Measurements from ENCODE around the gene REEP6. TPM values are rescaled to one million over a fixed set of nuclear protein-coding genes. Genes with fewer than 3 reads are reported as not detected.

Gene REEP6
- polyA plus RNA-seq, 1 of the 3 experiments (the other 2 are of a cell fraction), result 9.1 TPM

DNA sequence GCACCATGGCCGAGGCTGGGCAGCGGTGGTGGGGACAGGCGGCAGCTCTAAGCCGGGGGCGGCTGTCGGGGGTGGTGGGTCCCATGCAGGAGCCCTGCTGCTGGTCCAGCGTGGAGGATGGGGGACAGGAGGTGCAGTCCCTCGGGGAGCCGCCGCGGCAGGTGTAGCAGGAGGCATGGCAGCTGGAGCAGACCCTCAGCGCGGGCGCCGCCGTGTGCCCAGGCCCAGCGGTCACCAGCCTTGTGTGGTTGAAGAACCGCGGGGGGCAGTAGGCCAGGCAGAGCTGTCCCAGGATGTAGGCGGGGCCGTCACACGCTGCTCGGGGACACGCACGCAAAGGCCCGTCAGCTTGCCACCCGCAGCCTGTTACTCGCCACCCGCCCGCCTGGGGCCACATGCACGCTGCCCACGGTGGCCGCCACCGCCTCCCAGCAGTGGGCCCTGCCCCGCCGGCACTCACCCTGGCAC lies 9.1 kb upstream of the REEP6 start:
- no peaks in the 10 kb centered on the region for H3K9me3 ChIP-seq
- WGBS (ENCODE audit: low lambda C conversion rate), result 93% methylated on average over 18 of the region's 36 CpGs
- H2AFZ ChIP-seq (ENCODE audit: low read depth), result no peak overlapping the region
- H3K27ac ChIP-seq (ENCODE audit: low read depth in 2 of 2, low read length in 1 of 2), result no peak overlapping the region
- ChIA-PET POLR2A (no interaction called here), CTCF (no interaction called here)
- TF ChIP-seq EP300 (IDR thresholded peaks at IDR 0.05; ENCODE audit: borderline replicate concordance in 1 of 2, low read depth in 1 of 2, low read length in 1 of 2) (no peak), FOXM1 (IDR thresholded peaks at IDR 0.05; ENCODE audit: low read depth) (no peak), TCF12 (IDR thresholded peaks at IDR 0.05) (no peak)
- no peaks in the 10 kb centered on the region for H3K27me3 ChIP-seq (ENCODE audit: insufficient read depth)
- peaks cover 4% of the 10 kb centered on the region for H3F3A ChIP-seq (replicated peaks; ENCODE audit: insufficient read depth)
- no peaks in the 10 kb centered on the region for H4K20me1 ChIP-seq (ENCODE audit: insufficient read depth)
- H3K9ac ChIP-seq, result no peak overlapping the region
- DNase-seq, result no peak
- peaks cover 0 to 7% of the 10 kb centered on the region in 2 experiments for H3K36me3 ChIP-seq (replicated peaks in 1 of 2; ENCODE audit: control insufficient read depth in 1 of 2, insufficient read depth in 2 of 2, low read length in 1 of 2)
- H3K4me2 ChIP-seq, result no peak overlapping the region
- peaks cover 2 to 3% of the 10 kb centered on the region in 2 experiments; a peak in 1 of 4 replicates for H3K4me1 ChIP-seq (ENCODE audit: control insufficient read depth in 1 of 2, insufficient read depth in 2 of 2, low read depth in 1 of 2, low read length in 1 of 2)
- no peak overlapping the region for H3K4me3 ChIP-seq (ENCODE audit: low read depth in 2 of 2, low read length in 1 of 2)
- H3K9me2 ChIP-seq, result no peaks in the 10 kb centered on the region
- H3K79me2 ChIP-seq (ENCODE audit: insufficient read depth), result peaks cover 21% of the 10 kb centered on the region

DNA sequence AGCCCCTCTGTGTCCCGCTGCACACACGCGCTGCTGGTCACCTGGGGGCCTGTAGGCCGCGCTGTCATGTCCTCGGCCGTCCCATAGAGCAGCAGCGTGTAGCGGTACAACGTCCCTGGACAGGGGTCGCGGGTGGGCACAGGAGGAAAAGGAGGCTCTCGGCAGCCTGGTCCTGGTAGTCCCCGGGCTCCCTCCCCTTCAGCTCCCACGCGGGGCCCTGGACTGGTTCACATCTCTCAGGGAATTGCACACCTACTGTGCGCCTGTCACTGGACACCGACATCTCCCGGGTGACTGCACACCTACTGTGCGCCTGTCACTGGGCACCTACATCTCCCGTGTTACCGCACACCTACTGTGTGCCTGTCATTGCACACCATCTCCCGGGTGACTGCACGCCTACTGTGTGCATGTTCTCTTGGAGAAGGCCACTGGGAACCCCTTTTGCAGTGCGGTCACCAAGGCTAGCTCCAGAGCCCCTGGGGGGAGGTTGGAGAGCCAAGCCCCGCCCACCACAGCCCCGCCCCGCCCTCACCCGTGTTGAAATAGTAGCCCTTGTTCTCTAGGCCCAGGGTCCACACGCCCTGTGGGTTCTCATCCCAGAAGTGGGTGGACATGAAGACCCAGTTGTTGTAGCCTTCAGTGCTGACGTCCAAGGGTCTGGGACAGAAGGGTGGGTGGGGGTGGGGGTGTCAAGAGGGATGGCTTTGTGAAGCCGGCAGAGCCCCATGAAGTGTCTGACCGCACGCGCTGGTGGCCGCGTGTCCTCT lies 8.4 kb upstream of the REEP6 start:
- Histone ChIP-seq H3K36me3 (replicated peaks in 1 of 2; ENCODE audit: control insufficient read depth in 1 of 2, insufficient read depth in 2 of 2, low read length in 1 of 2) (peaks cover 0 to under 1% of the 10 kb centered on the region in 2 experiments), H3K27me3 (ENCODE audit: insufficient read depth) (no peaks in the 10 kb centered on the region), H3K9me2 (no peaks in the 10 kb centered on the region), H4K20me1 (ENCODE audit: insufficient read depth) (no peaks in the 10 kb centered on the region), H3K9me3 (no peaks in the 10 kb centered on the region), H3K9ac (no peak overlapping the region), H3F3A (replicated peaks; ENCODE audit: insufficient read depth) (peaks cover 4% of the 10 kb centered on the region), H3K4me2 (no peak overlapping the region), H3K27ac (ENCODE audit: low read depth in 2 of 2, low read length in 1 of 2) (no peak overlapping the region), H3K4me1 (ENCODE audit: control insufficient read depth in 1 of 2, insufficient read depth in 2 of 2, low read depth in 1 of 2, low read length in 1 of 2) (peaks cover 0 to 3% of the 10 kb centered on the region in 2 experiments; a peak in 1 of 4 replicates), H2AFZ (ENCODE audit: low read depth) (no peak overlapping the region), H3K4me3 (ENCODE audit: low read depth in 2 of 2, low read length in 1 of 2) (no peak overlapping the region), H3K79me2 (ENCODE audit: insufficient read depth) (peaks cover 15% of the 10 kb centered on the region)
- DNase-seq, result peak; percentile 51
- TF ChIP-seq NFIC (IDR thresholded peaks at IDR 0.05; ENCODE audit: borderline replicate concordance) (no peak), GABPA (IDR thresholded peaks at IDR 0.05; ENCODE audit: low read depth) (no peak), MXI1 (IDR thresholded peaks at IDR 0.05; ENCODE audit: low read depth, low read length) (no peak), NRF1 (IDR thresholded peaks at IDR 0.05; ENCODE audit: low read depth, low read length) (no peak), JUND (IDR thresholded peaks at IDR 0.05) (no peak), FOXJ3 (CRISPR knock-in tag; IDR thresholded peaks at IDR 0.05) (no peak), ELF1 (IDR thresholded peaks at IDR 0.05) (no peak)
- TF ChIP-seq, protein P1, sequence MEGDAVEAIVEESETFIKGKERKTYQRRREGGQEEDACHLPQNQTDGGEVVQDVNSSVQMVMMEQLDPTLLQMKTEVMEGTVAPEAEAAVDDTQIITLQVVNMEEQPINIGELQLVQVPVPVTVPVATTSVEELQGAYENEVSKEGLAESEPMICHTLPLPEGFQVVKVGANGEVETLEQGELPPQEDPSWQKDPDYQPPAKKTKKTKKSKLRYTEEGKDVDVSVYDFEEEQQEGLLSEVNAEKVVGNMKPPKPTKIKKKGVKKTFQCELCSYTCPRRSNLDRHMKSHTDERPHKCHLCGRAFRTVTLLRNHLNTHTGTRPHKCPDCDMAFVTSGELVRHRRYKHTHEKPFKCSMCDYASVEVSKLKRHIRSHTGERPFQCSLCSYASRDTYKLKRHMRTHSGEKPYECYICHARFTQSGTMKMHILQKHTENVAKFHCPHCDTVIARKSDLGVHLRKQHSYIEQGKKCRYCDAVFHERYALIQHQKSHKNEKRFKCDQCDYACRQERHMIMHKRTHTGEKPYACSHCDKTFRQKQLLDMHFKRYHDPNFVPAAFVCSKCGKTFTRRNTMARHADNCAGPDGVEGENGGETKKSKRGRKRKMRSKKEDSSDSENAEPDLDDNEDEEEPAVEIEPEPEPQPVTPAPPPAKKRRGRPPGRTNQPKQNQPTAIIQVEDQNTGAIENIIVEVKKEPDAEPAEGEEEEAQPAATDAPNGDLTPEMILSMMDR (IDR thresholded peaks at IDR 0.05), result no peak
- TF ChIP-seq, protein P2, sequence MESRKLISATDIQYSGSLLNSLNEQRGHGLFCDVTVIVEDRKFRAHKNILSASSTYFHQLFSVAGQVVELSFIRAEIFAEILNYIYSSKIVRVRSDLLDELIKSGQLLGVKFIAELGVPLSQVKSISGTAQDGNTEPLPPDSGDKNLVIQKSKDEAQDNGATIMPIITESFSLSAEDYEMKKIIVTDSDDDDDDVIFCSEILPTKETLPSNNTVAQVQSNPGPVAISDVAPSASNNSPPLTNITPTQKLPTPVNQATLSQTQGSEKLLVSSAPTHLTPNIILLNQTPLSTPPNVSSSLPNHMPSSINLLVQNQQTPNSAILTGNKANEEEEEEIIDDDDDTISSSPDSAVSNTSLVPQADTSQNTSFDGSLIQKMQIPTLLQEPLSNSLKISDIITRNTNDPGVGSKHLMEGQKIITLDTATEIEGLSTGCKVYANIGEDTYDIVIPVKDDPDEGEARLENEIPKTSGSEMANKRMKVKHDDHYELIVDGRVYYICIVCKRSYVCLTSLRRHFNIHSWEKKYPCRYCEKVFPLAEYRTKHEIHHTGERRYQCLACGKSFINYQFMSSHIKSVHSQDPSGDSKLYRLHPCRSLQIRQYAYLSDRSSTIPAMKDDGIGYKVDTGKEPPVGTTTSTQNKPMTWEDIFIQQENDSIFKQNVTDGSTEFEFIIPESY (IDR thresholded peaks at IDR 0.05; ENCODE audit: borderline replicate concordance, low read depth), result no peak
- TF ChIP-seq, protein P3, sequence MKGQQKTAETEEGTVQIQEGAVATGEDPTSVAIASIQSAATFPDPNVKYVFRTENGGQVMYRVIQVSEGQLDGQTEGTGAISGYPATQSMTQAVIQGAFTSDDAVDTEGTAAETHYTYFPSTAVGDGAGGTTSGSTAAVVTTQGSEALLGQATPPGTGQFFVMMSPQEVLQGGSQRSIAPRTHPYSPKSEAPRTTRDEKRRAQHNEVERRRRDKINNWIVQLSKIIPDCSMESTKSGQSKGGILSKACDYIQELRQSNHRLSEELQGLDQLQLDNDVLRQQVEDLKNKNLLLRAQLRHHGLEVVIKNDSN (IDR thresholded peaks at IDR 0.05; ENCODE audit: borderline replicate concordance, low read depth), result no peak
- WGBS (ENCODE audit: low lambda C conversion rate), result 91% methylated on average over 15 of the region's 37 CpGs
- POLR2A ChIA-PET, result no interaction called here
- CTCF ChIA-PET, result no interaction called here

Data from SK-N-SH (cell line).